B cell (primary cell): ENCODE measurements around the gene RUVBL1. TPM values are rescaled to one million over a fixed set of nuclear protein-coding genes. Genes with fewer than 3 reads are reported as not detected.

Source experiments
- ATAC-seq: fragments of 200-7000 bp; cut with Tn5 transposase; one replicate; pipeline ENCODE4 v1.10.0; 2021; ENCODE audit warnings: low read depth, mild to moderate bottlenecking, moderate number of reproducible peaks, moderate library complexity
- CTCF ChIA-PET: fragments of 350-600 bp; sonication (Branson Sonifier 250); formaldehyde crosslinking; loops from one replicate; lab custom pipeline; 2021; ENCODE audit warnings: antibody characterized with exemption, inconsistent platforms; lab: Charles Lee
- POLR2A ChIA-PET: fragments of 350-600 bp; sonication (Branson Sonifier 250); formaldehyde crosslinking; loops from one replicate; lab custom pipeline; 2021; ENCODE audit warnings: antibody characterized with exemption; lab: Charles Lee
- DNase-seq: peaks from one replicate; pipeline ENCODE4 v3.0.0; 2013
- H2AFZ ChIP-seq: 2 replicates; pipeline ENCODE4 v1.6.1; 2012; ENCODE audit warnings: mild to moderate bottlenecking, low read depth, low read length; ENCODE audit not compliant: insufficient read depth, poor library complexity, severe bottlenecking
- H3K27ac ChIP-seq, 2 donors: 1 replicate in 1 of 2; 2 replicates in 1 of 2; pipeline ENCODE4 v1.5.1; 2012 to 2013; ENCODE audit warnings: low read length in 2 of 2, mild to moderate bottlenecking in 2 of 2, moderate library complexity in 1 of 2
- H3K27me3 ChIP-seq, 4 experiments: fragments of 200-600 bp in 1 of 4; sonication (generic) in 1 of 4; replicated peaks in 1 of 4; 1 replicate in 2 of 4; 2 replicates in 2 of 4; pipeline versions ENCODE4 v1.6.1 to v1.7.0; 2013 to 2016; ENCODE audit warnings: low read length in 3 of 4, mild to moderate bottlenecking in 2 of 4, mixed read lengths in 1 of 4, moderate library complexity in 1 of 4; ENCODE audit not compliant: insufficient read depth in 4 of 4, control insufficient read depth in 3 of 4; ENCODE audit errors: control extremely low read depth in 1 of 4
- H3K36me3 ChIP-seq, 2 experiments: replicated peaks in 1 of 2; 1 replicate in 1 of 2; 2 replicates in 1 of 2; pipeline versions ENCODE4 v1.6.1 to v1.7.1; 2013; ENCODE audit warnings: low read length in 1 of 2; ENCODE audit not compliant: insufficient read depth in 2 of 2, control insufficient read depth in 1 of 2; ENCODE audit errors: control extremely low read depth in 1 of 2, extremely low read depth in 1 of 2
- H3K4me1 ChIP-seq, 2 donors: fragments of 200-600 bp in 1 of 2; sonication (generic) in 1 of 2; 1 replicate in 1 of 2; 2 replicates in 1 of 2; pipeline versions ENCODE4 v1.5.1 to v1.6.1; 2013 to 2017; ENCODE audit warnings: low read length in 2 of 2; ENCODE audit not compliant: control insufficient read depth in 2 of 2, insufficient read depth in 2 of 2
- H3K4me2 ChIP-seq: replicated peaks from 2 replicates; pipeline ENCODE3; 2012; ENCODE audit warnings: mild to moderate bottlenecking, low read depth, low read length; ENCODE audit not compliant: poor library complexity, severe bottlenecking
- H3K4me3 ChIP-seq, 5 experiments: fragments of 200-600 bp in 1 of 5; sonication (generic) in 1 of 5; 1 replicate in 3 of 5; 2 replicates in 2 of 5; pipeline versions ENCODE4 v1.5.1 to v1.7.0; 2011 to 2016; ENCODE audit warnings: low read length in 4 of 5, mild to moderate bottlenecking in 4 of 5, low read depth in 2 of 5, control low read depth in 1 of 5, moderate library complexity in 1 of 5; ENCODE audit not compliant: insufficient read depth in 1 of 5; ENCODE audit errors: control extremely low read depth in 1 of 5, extremely low read depth in 1 of 5
- H3K79me2 ChIP-seq: fragments of 200-600 bp; sonication (generic); one replicate; pipeline ENCODE4 v1.6.0; 2016; ENCODE audit warnings: low read length; ENCODE audit not compliant: control insufficient read depth, insufficient read depth
- H3K9ac ChIP-seq: fragments of 200-600 bp; sonication (generic); 2 replicates; pipeline ENCODE4 v1.6.1; 2017; ENCODE audit warnings: mild to moderate bottlenecking, low read length, moderate library complexity
- H3K9me3 ChIP-seq, 3 donors: one replicate each; pipeline versions ENCODE4 v1.6.1 to v1.7.1; 2013; ENCODE audit warnings: low read length in 2 of 3; ENCODE audit not compliant: control insufficient read depth in 2 of 3, insufficient read depth in 1 of 3; ENCODE audit errors: control extremely low read depth in 1 of 3
- H4K20me1 ChIP-seq: 2 replicates; pipeline ENCODE4 v1.6.0; 2012; ENCODE audit warnings: mild to moderate bottlenecking, low read length; ENCODE audit not compliant: insufficient read depth, control insufficient read depth, poor library complexity, severe bottlenecking
- H3K27ac Mint-ChIP-seq: one replicate; pipeline ENCODE4 v1.8.0; 2021; ENCODE audit warnings: mixed read lengths
- H3K27me3 Mint-ChIP-seq: one replicate; pipeline ENCODE4 v1.8.0; 2021; ENCODE audit warnings: mixed read lengths
- H3K4me1 Mint-ChIP-seq: one replicate; pipeline ENCODE4 v1.8.0; 2021; ENCODE audit warnings: mixed read lengths
- H3K4me3 Mint-ChIP-seq: one replicate; pipeline ENCODE4 v1.8.0; 2021; ENCODE audit warnings: mixed read lengths
- H3K9me3 Mint-ChIP-seq: one replicate; pipeline ENCODE4 v1.8.0; 2022; ENCODE audit warnings: mixed read lengths; ENCODE audit not compliant: insufficient read depth
- CTCF ChIP-seq: fragments of 200-600 bp; IDR thresholded peaks from one replicate; pipeline ENCODE4 v1.8.0; 2022; ENCODE audit warnings: antibody characterized with exemption, mild to moderate bottlenecking
- EZH2 ChIP-seq: IDR thresholded peaks from 2 replicates; pipeline ENCODE4 v1.6.1; 2012; ENCODE audit warnings: borderline replicate concordance, low read depth, mild to moderate bottlenecking, moderate library complexity, low read length; ENCODE audit not compliant: insufficient read depth, poor library complexity, severe bottlenecking
- WGBS: methylation state at CpG from one replicate; pipeline ENCODE4 v1.1.5; 2013; ENCODE audit warnings: missing lambda C conversion rate; ENCODE audit not compliant: insufficient coverage; 5-methylcytosine and 5-hydroxymethylcytosine counted together
- intact Hi-C: fragments of 100-400 bp; cut with micrococcal nuclease; formaldehyde crosslinking; loops from one replicate; pipeline ENCODE4 v1.10.0; 2022
- polyA plus RNA-seq: library from polyadenylated mRNA; depleted of rRNA; stranded (reverse); fragments of >200 nt; gene quantifications from 2 replicates; pipeline ENCODE4 v1.2.3, GENCODE V29; 2012
- total RNA-seq, 2 donors: library from RNA; stranded (reverse); fragments of 120-200 nt in 1 of 2; gene quantifications; 1 replicate in 1 of 2; 2 replicates in 1 of 2; pipeline versions ENCODE4 v1.2.3 to v1.2.4, GENCODE V29; 2013 to 2022

Gene RUVBL1
- total and polyA plus RNA-seq, 2 donors (not counting 1 experiment from before 2014, with no cell fraction given), result 20.4 to 20.5 TPM

- WGBS, result 98% methylated on average over 14 of the region's 15 CpGs
- Mint-ChIP-seq H3K9me3 (no peaks in the 10 kb centered on the region), H3K4me1 (no peaks in the 10 kb centered on the region), H3K27me3 (no peaks in the 10 kb centered on the region), H3K27ac (no peak overlapping the region), H3K4me3 (no peak overlapping the region)
- no peak overlapping the region for H3K27ac ChIP-seq
- no peaks in the 10 kb centered on the region for H3K4me1 ChIP-seq
- H3K9me3 ChIP-seq, result no peaks in the 10 kb centered on the region
- TF ChIP-seq CTCF (no peak), EZH2 (no peak)
- DNase-seq, result no peak
- POLR2A ChIA-PET, result no interaction called here
- H2AFZ ChIP-seq, result no peak overlapping the region
- ATAC-seq, result no peak
- peaks cover 26% of the 10 kb centered on the region for H4K20me1 ChIP-seq
- H3K36me3 ChIP-seq, result peaks cover 4 to 78% of the 10 kb centered on the region in 2 experiments
- H3K27me3 ChIP-seq, result no peaks in the 10 kb centered on the region
- no peaks in the 10 kb centered on the region for H3K79me2 ChIP-seq
- intact Hi-C loops, result no loop called here
- no peak overlapping the region for H3K4me2 ChIP-seq
- no peak overlapping the region for H3K9ac ChIP-seq
- H3K4me3 ChIP-seq, result no peak overlapping the region
- CTCF ChIA-PET, result interaction anchor here (2.0 to 2.8 kb wide), 2 partner anchors 13 to 64 kb away, joined by 6 to 14 read pairs; no protein-coding TSS in a partner anchor
Observed at GRCh38 chr3:128069271-128069670, 54.3 kb downstream of the RUVBL1 start.

- TF ChIP-seq CTCF (peak; percentile 79), EZH2 (no peak)
- peaks cover 4 to 87% of the 10 kb centered on the region in 2 experiments for H3K36me3 ChIP-seq
- no peaks in the 10 kb centered on the region for H3K9me3 Mint-ChIP-seq
- ChIA-PET CTCF (interaction anchor here (0.7 to 2.8 kb wide), 5 partner anchors 12 to 438 kb away, joined by 3 to 14 read pairs (median 3); no protein-coding TSS in a partner anchor), POLR2A (no interaction called here)
- no peaks in the 10 kb centered on the region for H3K79me2 ChIP-seq
- H2AFZ ChIP-seq, result no peak overlapping the region
- H3K4me1 Mint-ChIP-seq, result no peaks in the 10 kb centered on the region
- no peak overlapping the region for H3K9ac ChIP-seq
- H3K27ac Mint-ChIP-seq, result no peak overlapping the region
- H3K9me3 ChIP-seq, result no peaks in the 10 kb centered on the region
- H4K20me1 ChIP-seq, result peaks cover 26% of the 10 kb centered on the region
- no peak overlapping the region for H3K4me3 ChIP-seq
- H3K4me1 ChIP-seq, result no peaks in the 10 kb centered on the region
- intact Hi-C loops, result no loop called here
- H3K27ac ChIP-seq, result no peak overlapping the region
- no peak overlapping the region for H3K4me2 ChIP-seq
- no peaks in the 10 kb centered on the region for H3K27me3 Mint-ChIP-seq
- H3K27me3 ChIP-seq, result no peaks in the 10 kb centered on the region
- ATAC-seq (peak; percentile 53), DNase-seq (peak; percentile 57)
- WGBS, result 91% methylated on average over 7 of the region's 8 CpGs
- H3K4me3 Mint-ChIP-seq, result no peak overlapping the region
Observed at GRCh38 chr3:128068156-128068620, 55.4 kb downstream of the RUVBL1 start.
